Astrocyte (in vitro differentiated cells and primary cell): ENCODE measurements around the gene CTSZ.

Experiments
- EZH2 ChIP-seq: IDR thresholded peaks from 2 replicates; pipeline ENCODE4 v1.6.1; 2012; ENCODE audit warnings: mild to moderate bottlenecking, low read length, inconsistent platforms; ENCODE audit not compliant: insufficient read depth
- TF ChIP-seq, protein P1 (sequence below): IDR thresholded peaks from 2 replicates; pipeline ENCODE4 v1.5.1; 2011; ENCODE audit warnings: low read depth, mild to moderate bottlenecking, inconsistent platforms, low read length, moderate library complexity; ENCODE audit not compliant: insufficient read depth

DNA sequence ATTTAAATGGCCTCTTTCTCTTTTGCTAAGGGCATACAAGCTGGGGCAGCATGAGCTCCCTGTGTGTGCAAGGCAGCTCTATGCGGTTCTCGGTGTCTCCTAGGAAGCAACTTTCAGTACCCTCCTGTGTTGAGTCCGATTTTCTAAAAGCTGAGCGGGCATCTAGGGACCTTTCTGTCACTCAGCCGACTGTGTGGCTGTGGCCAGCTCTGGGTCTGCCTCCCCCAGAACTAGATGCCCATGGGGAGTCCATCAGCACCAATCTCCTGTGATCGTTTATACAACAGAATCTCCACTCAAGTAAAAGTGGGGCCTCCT is 18.5 kb downstream of the CTSZ start:
- TF ChIP-seq EZH2 = no peak
- TF ChIP-seq, protein P1, sequence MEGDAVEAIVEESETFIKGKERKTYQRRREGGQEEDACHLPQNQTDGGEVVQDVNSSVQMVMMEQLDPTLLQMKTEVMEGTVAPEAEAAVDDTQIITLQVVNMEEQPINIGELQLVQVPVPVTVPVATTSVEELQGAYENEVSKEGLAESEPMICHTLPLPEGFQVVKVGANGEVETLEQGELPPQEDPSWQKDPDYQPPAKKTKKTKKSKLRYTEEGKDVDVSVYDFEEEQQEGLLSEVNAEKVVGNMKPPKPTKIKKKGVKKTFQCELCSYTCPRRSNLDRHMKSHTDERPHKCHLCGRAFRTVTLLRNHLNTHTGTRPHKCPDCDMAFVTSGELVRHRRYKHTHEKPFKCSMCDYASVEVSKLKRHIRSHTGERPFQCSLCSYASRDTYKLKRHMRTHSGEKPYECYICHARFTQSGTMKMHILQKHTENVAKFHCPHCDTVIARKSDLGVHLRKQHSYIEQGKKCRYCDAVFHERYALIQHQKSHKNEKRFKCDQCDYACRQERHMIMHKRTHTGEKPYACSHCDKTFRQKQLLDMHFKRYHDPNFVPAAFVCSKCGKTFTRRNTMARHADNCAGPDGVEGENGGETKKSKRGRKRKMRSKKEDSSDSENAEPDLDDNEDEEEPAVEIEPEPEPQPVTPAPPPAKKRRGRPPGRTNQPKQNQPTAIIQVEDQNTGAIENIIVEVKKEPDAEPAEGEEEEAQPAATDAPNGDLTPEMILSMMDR = no peak
